ES-I3 (cell line): Measurements from ENCODE around the gene VKORC1.

Experiments
- H3K36me3 ChIP-seq: 2 replicates; pipeline ENCODE4 v1.6.1; 2013; ENCODE audit warnings: mild to moderate bottlenecking, low read length, control low read depth, moderate library complexity; ENCODE audit not compliant: insufficient read depth
- H3K4me1 ChIP-seq: 2 replicates; pipeline ENCODE4 v1.6.1; 2013; ENCODE audit warnings: mild to moderate bottlenecking, control low read depth, low read length; ENCODE audit not compliant: insufficient read depth
- H3K9ac ChIP-seq: 2 replicates; pipeline ENCODE4 v1.6.1; 2013; ENCODE audit warnings: low read depth, mild to moderate bottlenecking, low read length, moderate library complexity
- H3K9me3 ChIP-seq: 2 replicates; pipeline ENCODE4 v1.6.1; 2013; ENCODE audit warnings: mild to moderate bottlenecking, low read length, moderate library complexity; ENCODE audit not compliant: control insufficient read depth, insufficient read depth

Gene VKORC1

GRCh38 chr16:31061126-31061812 lies 33.3 kb downstream of the VKORC1 start:
- H3K36me3 ChIP-seq: no peaks in the 10 kb centered on the region
- H3K9ac ChIP-seq: no peak overlapping the region

GRCh38 chr16:31055613-31056012 lies 39.0 kb downstream of the VKORC1 start:
- H3K9me3 ChIP-seq: no peaks in the 10 kb centered on the region
- H3K4me1 ChIP-seq: no peaks in the 10 kb centered on the region
- H3K9ac ChIP-seq: no peak overlapping the region
- no peaks in the 10 kb centered on the region for H3K36me3 ChIP-seq

More at GRCh38 chr16:31061126-31061812, 33.3 kb downstream of the VKORC1 start:
- Histone ChIP-seq H3K9me3 (no peaks in the 10 kb centered on the region), H3K4me1 (no peaks in the 10 kb centered on the region)

- no peaks in the 10 kb centered on the region for H3K36me3 ChIP-seq
- H3K9ac ChIP-seq: no peak overlapping the region
- no peaks in the 10 kb centered on the region; the same call in 1 of the 2 replicates for H3K4me1 ChIP-seq
- H3K9me3 ChIP-seq: no peaks in the 10 kb centered on the region
Measured at GRCh38 chr16:31052114-31052513, 42.5 kb downstream of the VKORC1 start.

- H3K9me3 ChIP-seq: no peaks in the 10 kb centered on the region
- no peaks in the 10 kb centered on the region for H3K36me3 ChIP-seq
- no peak overlapping the region for H3K9ac ChIP-seq
- no peaks in the 10 kb centered on the region; the same call in 1 of the 2 replicates for H3K4me1 ChIP-seq
Measured at GRCh38 chr16:31050280-31051030, 44.1 kb downstream of the VKORC1 start.

- peaks cover 2% of the 10 kb centered on the region; the same call in 1 of the 2 replicates for H3K36me3 ChIP-seq
- no peaks in the 10 kb centered on the region for H3K9me3 ChIP-seq
- no peak overlapping the region for H3K9ac ChIP-seq
- H3K4me1 ChIP-seq: no peaks in the 10 kb centered on the region
Measured at GRCh38 chr16:31043898-31044481, 50.6 kb downstream of the VKORC1 start.

- Histone ChIP-seq H3K4me1 (no peaks in the 10 kb centered on the region), H3K9ac (no peak overlapping the region), H3K36me3 (peaks cover 2% of the 10 kb centered on the region; the same call in 1 of the 2 replicates), H3K9me3 (no peaks in the 10 kb centered on the region)
Measured at GRCh38 chr16:31043352-31043751, 51.2 kb downstream of the VKORC1 start.

GRCh38 chr16:31042866-31043265 lies 51.7 kb downstream of the VKORC1 start:
- Histone ChIP-seq H3K9me3 (no peaks in the 10 kb centered on the region), H3K36me3 (peaks cover 2% of the 10 kb centered on the region; the same call in 1 of the 2 replicates), H3K9ac (peak overlapping the region; percentile 54), H3K4me1 (no peaks in the 10 kb centered on the region)
